AG08396 (cell line): ENCODE results near the gene THRB.

Source experiments
- DNase-seq: peaks from one replicate; pipeline ENCODE4 v3.0.0; 2012; ENCODE audit warnings: low spot score, mixed read lengths

Gene THRB

GRCh38 chr3:24180616-24181015 lies 314.0 kb downstream of the THRB start:
- DNase-seq, result no peak

- DNase-seq, result no peak
These were observed 317.4 kb downstream of the THRB start for GRCh38 chr3:24177201-24177600.

- no peak for DNase-seq
These were observed 320.0 kb downstream of the THRB start for GRCh38 chr3:24174614-24175013.

- no peak for DNase-seq
These were observed 325.7 kb downstream of the THRB start for GRCh38 chr3:24168977-24169376.

GRCh38 chr3:24167429-24167828 lies 327.2 kb downstream of the THRB start:
- DNase-seq, result no peak

GRCh38 chr3:24166515-24166914 lies 328.1 kb downstream of the THRB start:
- DNase-seq, result no peak

GRCh38 chr3:24165603-24165982 lies 329.1 kb downstream of the THRB start:
- no peak for DNase-seq

- DNase-seq, result no peak
These were observed 329.6 kb downstream of the THRB start for GRCh38 chr3:24164967-24165602.

- no peak for DNase-seq
These were observed 331.7 kb downstream of the THRB start for GRCh38 chr3:24162929-24163328.

GRCh38 chr3:24161841-24162240 lies 332.8 kb downstream of the THRB start:
- DNase-seq, result peak; percentile 36

GRCh38 chr3:24160424-24161095 lies 334.1 kb downstream of the THRB start:
- DNase-seq, result peak; percentile 18

GRCh38 chr3:24158761-24159454 lies 335.7 kb downstream of the THRB start:
- no peak for DNase-seq

GRCh38 chr3:24157106-24157505 lies 337.5 kb downstream of the THRB start:
- DNase-seq, result no peak

GRCh38 chr3:24156466-24156865 lies 338.2 kb downstream of the THRB start:
- no peak for DNase-seq

GRCh38 chr3:24155276-24155675 lies 339.4 kb downstream of the THRB start:
- no peak for DNase-seq

- DNase-seq, result no peak
These were observed 339.9 kb downstream of the THRB start for GRCh38 chr3:24154781-24155180.

GRCh38 chr3:24154013-24154695 lies 340.5 kb downstream of the THRB start:
- no peak for DNase-seq

GRCh38 chr3:24151594-24151993 lies 343.1 kb downstream of the THRB start:
- no peak for DNase-seq

GRCh38 chr3:24149032-24149431 lies 345.6 kb downstream of the THRB start:
- DNase-seq, result no peak

GRCh38 chr3:24145981-24146822 lies 348.4 kb downstream of the THRB start:
- peak; percentile 71 for DNase-seq

GRCh38 chr3:24145481-24145880 lies 349.2 kb downstream of the THRB start:
- DNase-seq, result no peak

GRCh38 chr3:24142127-24142526 lies 352.5 kb downstream of the THRB start:
- DNase-seq, result no peak
